GM19468 (cell line): ENCODE data around the gene EMP3.
A peak's percentile ranks its signal among the peaks of the same experiment; 100 is the strongest.
"Not testable (repeated sequence)": the region's sequence is repeated elsewhere in the genome, so short reads cannot be mapped to it uniquely, and the experiment has no call there.

ENCODE experiments used
- ATAC-seq: cut with Tn5 transposase; IDR thresholded peaks from one replicate; pipeline ENCODE4 v1.9.1; 2021; ENCODE audit warnings: mild to moderate bottlenecking, moderate library complexity, moderate number of reproducible peaks; ENCODE audit not compliant: unreplicated experiment; ENCODE audit errors: extremely low read depth

Gene EMP3

GRCh38 chr19:48315712-48316111 lies 9.6 kb upstream of the EMP3 start:
- ATAC-seq = no peak

- ATAC-seq = not testable (repeated sequence)
These were observed 7.7 kb upstream of the EMP3 start for GRCh38 chr19:48317708-48317960.

GRCh38 chr19:48318286-48318987 lies 6.9 kb upstream of the EMP3 start:
- ATAC-seq = no peak

GRCh38 chr19:48319647-48320541 lies 5.5 kb upstream of the EMP3 start:
- no peak for ATAC-seq

- ATAC-seq = no peak
These were observed 4.1 kb upstream of the EMP3 start for GRCh38 chr19:48321372-48321621.

- ATAC-seq = peak; percentile 75
These were observed 3.4 kb upstream of the EMP3 start for GRCh38 chr19:48321622-48322591.

GRCh38 chr19:48329167-48329891 lies 4.0 kb downstream of the EMP3 start:
- ATAC-seq = no peak

- ATAC-seq = no peak
These were observed 4.8 kb downstream of the EMP3 start for GRCh38 chr19:48330012-48330681.

GRCh38 chr19:48332351-48332661 lies 7.0 kb downstream of the EMP3 start:
- ATAC-seq = no peak

- peak; percentile 62 for ATAC-seq
These were observed 7.5 kb downstream of the EMP3 start for GRCh38 chr19:48332662-48333466.

- peak; percentile 50 for ATAC-seq
These were observed 8.4 kb downstream of the EMP3 start for GRCh38 chr19:48333467-48334384.

- no peak for ATAC-seq
These were observed 13.0 kb downstream of the EMP3 start for GRCh38 chr19:48338253-48338755.

GRCh38 chr19:48338802-48339503 lies 13.6 kb downstream of the EMP3 start:
- no peak for ATAC-seq

GRCh38 chr19:48340995-48341394 lies 15.6 kb downstream of the EMP3 start:
- ATAC-seq = no peak

GRCh38 chr19:48341515-48342413 lies 16.4 kb downstream of the EMP3 start:
- ATAC-seq = no peak

GRCh38 chr19:48342414-48342738 lies 17.0 kb downstream of the EMP3 start:
- ATAC-seq = no peak
